HG03066 (cell line): Measurements from ENCODE around the gene CCL20.
"Not testable (repeated sequence)": the region's sequence is repeated elsewhere in the genome, so short reads cannot be mapped to it uniquely, and the experiment has no call there.

Experiments used
- ATAC-seq: cut with Tn5 transposase; IDR thresholded peaks from one replicate; pipeline ENCODE4 v1.9.1; 2021; ENCODE audit warnings: low read depth; ENCODE audit not compliant: unreplicated experiment

CCL20 gene

GRCh38 chr2:227813562-227814353, at the start of gene CCL20:
CCL20 (plus strand) TSS chr2:227813842; CDS start chr2:227813912, 70 bp downstream.
- ATAC-seq, result no peak

- ATAC-seq, result no peak
Measured at GRCh38 chr2:227765788-227766372, 47.8 kb upstream of the CCL20 start.

- ATAC-seq, result peak; percentile 95
Measured at GRCh38 chr2:227766373-227766883, 47.2 kb upstream of the CCL20 start.

GRCh38 chr2:227767830-227768229, 45.8 kb upstream of the CCL20 start:
- no peak for ATAC-seq

- ATAC-seq, result no peak
Measured at GRCh38 chr2:227772197-227772661, 41.4 kb upstream of the CCL20 start.

- ATAC-seq, result no peak
Measured at GRCh38 chr2:227772932-227773331, 40.7 kb upstream of the CCL20 start.

GRCh38 chr2:227774011-227774624, 39.5 kb upstream of the CCL20 start:
- ATAC-seq, result no peak

GRCh38 chr2:227774895-227775842, 38.5 kb upstream of the CCL20 start:
- ATAC-seq, result no peak

GRCh38 chr2:227780981-227781615, 32.5 kb upstream of the CCL20 start:
- no peak for ATAC-seq

- no peak for ATAC-seq
Measured at GRCh38 chr2:227781841-227782240, 31.8 kb upstream of the CCL20 start.

GRCh38 chr2:227782804-227783203, 30.8 kb upstream of the CCL20 start:
- ATAC-seq, result no peak

- peak; percentile 99 for ATAC-seq
Measured at GRCh38 chr2:227783404-227784138, 30.1 kb upstream of the CCL20 start.

GRCh38 chr2:227785293-227785692, 28.3 kb upstream of the CCL20 start:
- no peak for ATAC-seq

GRCh38 chr2:227788561-227789018, 25.1 kb upstream of the CCL20 start:
- ATAC-seq, result no peak

GRCh38 chr2:227789803-227790202, 23.8 kb upstream of the CCL20 start:
- no peak for ATAC-seq

GRCh38 chr2:227793148-227793712, 20.4 kb upstream of the CCL20 start:
- ATAC-seq, result no peak

GRCh38 chr2:227796045-227796711, 17.5 kb upstream of the CCL20 start:
- no peak for ATAC-seq

GRCh38 chr2:227796768-227797167, 16.9 kb upstream of the CCL20 start:
- not testable (repeated sequence) for ATAC-seq
